ENCODE data around the gene PLEKHA7. TPM values are rescaled to one million over a fixed set of nuclear protein-coding genes. Genes with fewer than 3 reads are reported as not detected.
"Not testable (repeated sequence)": the region's sequence is repeated elsewhere in the genome, so short reads cannot be mapped to it uniquely, and the experiment has no call there.

The PLEKHA7 gene
- total RNA-seq, 4 donors from 2014 or later: 0.72 to 3.6 (median 2.2) TPM

GRCh38 chr11:16911658-16912057 is 102.6 kb downstream of the PLEKHA7 start:
- intact Hi-C loops (cut with DNase I; ENCODE audit: low total_unique reads) (no loop called here), in situ Hi-C loops (cut with MboI; ENCODE audit: low sequenced_read_pairs in 4 of 4) (no loop called here)
- H3K36me3 ChIP-seq: no peaks in the 10 kb centered on the region
- no peak overlapping the region for H3K27ac ChIP-seq
- H3K27me3 ChIP-seq: no peaks in the 10 kb centered on the region
- H3K4me3 ChIP-seq: no peak overlapping the region
- DNase-seq (no peak), ATAC-seq (no peak)
- no peaks in the 10 kb centered on the region for H3K4me1 ChIP-seq
- H3K9me3 ChIP-seq: no peaks in the 10 kb centered on the region
- TF ChIP-seq POLR2A (IDR thresholded peaks at IDR 0.05) (no peak), CTCF (IDR thresholded peaks at IDR 0.05 in 4 of 5, conservative IDR thresholded peaks at IDR 0.05 in 1 of 5) (no peak)

GRCh38 chr11:16911186-16911585 is 103.0 kb downstream of the PLEKHA7 start:
- intact Hi-C loops (cut with DNase I; ENCODE audit: low total_unique reads) (no loop called here), in situ Hi-C loops (cut with MboI; ENCODE audit: low sequenced_read_pairs in 4 of 4) (no loop called here)
- no peaks in the 10 kb centered on the region for H3K36me3 ChIP-seq
- H3K4me3 ChIP-seq: no peak overlapping the region
- no peak for ATAC-seq
- DNase-seq: no peak
- H3K27me3 ChIP-seq: no peaks in the 10 kb centered on the region
- no peaks in the 10 kb centered on the region for H3K4me1 ChIP-seq
- H3K27ac ChIP-seq: no peak overlapping the region
- no peaks in the 10 kb centered on the region for H3K9me3 ChIP-seq
- TF ChIP-seq POLR2A (IDR thresholded peaks at IDR 0.05): no peak

- ATAC-seq (no peak), DNase-seq (no peak)
- Histone ChIP-seq H3K27me3 (no peaks in the 10 kb centered on the region), H3K36me3 (no peaks in the 10 kb centered on the region), H3K4me1 (no peaks in the 10 kb centered on the region), H3K9me3 (no peaks in the 10 kb centered on the region), H3K4me3 (no peak overlapping the region), H3K27ac (no peak overlapping the region)
- TF ChIP-seq POLR2A (IDR thresholded peaks at IDR 0.05) (no peak), CTCF (IDR thresholded peaks at IDR 0.05 in 4 of 5, conservative IDR thresholded peaks at IDR 0.05 in 1 of 5) (no peak)
- in situ Hi-C loops (cut with MboI; ENCODE audit: low sequenced_read_pairs in 4 of 4): no loop called here
- intact Hi-C loops (cut with DNase I; ENCODE audit: low total_unique reads): no loop called here
Measured at GRCh38 chr11:16909359-16910035, 104.7 kb downstream of the PLEKHA7 start.

GRCh38 chr11:16905375-16905774 is 108.8 kb downstream of the PLEKHA7 start:
- Histone ChIP-seq H3K27me3 (no peaks in the 10 kb centered on the region), H3K4me1 (no peaks in the 10 kb centered on the region), H3K4me3 (no peak overlapping the region), H3K27ac (no peak overlapping the region), H3K36me3 (no peaks in the 10 kb centered on the region), H3K9me3 (no peaks in the 10 kb centered on the region)
- intact Hi-C loops (cut with DNase I; ENCODE audit: low total_unique reads): no loop called here
- in situ Hi-C loops (cut with MboI; ENCODE audit: low sequenced_read_pairs in 4 of 4): no loop called here
- DNase-seq (no peak), ATAC-seq (no peak)
- TF ChIP-seq POLR2A (IDR thresholded peaks at IDR 0.05) (no peak), CTCF (IDR thresholded peaks at IDR 0.05 in 4 of 5, conservative IDR thresholded peaks at IDR 0.05 in 1 of 5) (no peak)

GRCh38 chr11:16904761-16905160 is 109.5 kb downstream of the PLEKHA7 start:
- intact Hi-C loops (cut with DNase I; ENCODE audit: low total_unique reads); DNase-seq; in situ Hi-C loops (cut with MboI; ENCODE audit: low sequenced_read_pairs in 4 of 4); H3K27ac ChIP-seq; H3K27me3 ChIP-seq; H3K4me1 ChIP-seq; H3K9me3 ChIP-seq; H3K36me3 ChIP-seq; ATAC-seq; H3K4me3 ChIP-seq: not testable (repeated sequence)
